BE2C (cell line): ENCODE data around the gene TRMT2A.

Experiments used
- DNase-seq: peaks from one replicate; pipeline ENCODE4 v3.0.0-alpha.2; 2020
- H3K27me3 ChIP-seq: fragments of 250-450 bp; sonication (Bioruptor Pico); 2 replicates; pipeline ENCODE4 v1.5.1; 2020; ENCODE audit warnings: mild to moderate bottlenecking
- H3K36me3 ChIP-seq: fragments of 250-450 bp; sonication (Bioruptor Pico); 2 replicates; pipeline ENCODE4 v1.5.1; 2020; ENCODE audit warnings: mild to moderate bottlenecking
- H3K4me1 ChIP-seq: fragments of 250-450 bp; sonication (Bioruptor Pico); 2 replicates; pipeline ENCODE4 v1.5.1; 2020
- H3K4me3 ChIP-seq: 2 replicates; pipeline ENCODE4 v1.5.1; 2011; ENCODE audit warnings: low read depth, low read length
- H3K9me3 ChIP-seq: fragments of 250-450 bp; sonication (Bioruptor Pico); 2 replicates; pipeline ENCODE4 v1.5.1; 2020
- CTCF ChIP-seq: IDR thresholded peaks from 2 replicates; pipeline ENCODE4 v1.5.1; 2012; ENCODE audit warnings: mild to moderate bottlenecking, low read depth, low read length

Gene TRMT2A

GRCh38 chr22:20064545-20065262 is 52.3 kb downstream of the TRMT2A start:
- no peak for DNase-seq
- TF ChIP-seq CTCF = no peak
- Histone ChIP-seq H3K36me3 (no peaks in the 10 kb centered on the region), H3K4me1 (no peaks in the 10 kb centered on the region), H3K27me3 (no peaks in the 10 kb centered on the region), H3K9me3 (no peaks in the 10 kb centered on the region), H3K4me3 (no peak overlapping the region)

- H3K9me3 ChIP-seq = no peaks in the 10 kb centered on the region
- no peaks in the 10 kb centered on the region for H3K27me3 ChIP-seq
- no peak overlapping the region for H3K4me3 ChIP-seq
- no peak for TF ChIP-seq CTCF
- no peaks in the 10 kb centered on the region for H3K4me1 ChIP-seq
- DNase-seq = no peak
- no peaks in the 10 kb centered on the region for H3K36me3 ChIP-seq
Measured at GRCh38 chr22:20064140-20064480, 52.9 kb downstream of the TRMT2A start.

- Histone ChIP-seq H3K36me3 (no peaks in the 10 kb centered on the region), H3K4me3 (no peak overlapping the region), H3K27me3 (no peaks in the 10 kb centered on the region), H3K4me1 (no peaks in the 10 kb centered on the region), H3K9me3 (no peaks in the 10 kb centered on the region)
- TF ChIP-seq CTCF = peak; percentile 38; the same call in 1 of the 2 replicates
- peak; percentile 75 for DNase-seq
Measured at GRCh38 chr22:20063271-20064139, 53.5 kb downstream of the TRMT2A start.

- no peak for TF ChIP-seq CTCF
- Histone ChIP-seq H3K9me3 (no peaks in the 10 kb centered on the region), H3K36me3 (no peaks in the 10 kb centered on the region), H3K27me3 (no peaks in the 10 kb centered on the region), H3K4me1 (no peaks in the 10 kb centered on the region), H3K4me3 (no peak overlapping the region)
- no peak for DNase-seq
Measured at GRCh38 chr22:20062766-20063083, 54.3 kb downstream of the TRMT2A start.

GRCh38 chr22:20062043-20062765 is 54.8 kb downstream of the TRMT2A start:
- DNase-seq = no peak
- no peak for TF ChIP-seq CTCF
- Histone ChIP-seq H3K9me3 (no peaks in the 10 kb centered on the region), H3K27me3 (no peaks in the 10 kb centered on the region), H3K4me1 (no peaks in the 10 kb centered on the region), H3K36me3 (no peaks in the 10 kb centered on the region; the same call in 1 of the 2 replicates), H3K4me3 (no peak overlapping the region)
